DOHH2 (cell line): ENCODE results near the gene B4GALNT3.

Source experiments
- H3F3A ChIP-seq: fragments of 200-600 bp; sonication (generic), shearing (Covaris generic); 2 replicates; pipeline ENCODE4 v1.6.0; 2016; ENCODE audit warnings: antibody characterized with exemption, mild to moderate bottlenecking; ENCODE audit not compliant: control insufficient read depth, insufficient read depth
- H3K27ac ChIP-seq: fragments of 200-600 bp; sonication (generic); 2 replicates; pipeline ENCODE4 v1.5.1; 2014; ENCODE audit warnings: low read depth, mild to moderate bottlenecking, low read length, moderate library complexity
- H3K27me3 ChIP-seq: fragments of 200-600 bp; sonication (generic); 2 replicates; pipeline ENCODE4 v1.6.1; 2014; ENCODE audit warnings: mild to moderate bottlenecking, low read length, mixed read lengths; ENCODE audit not compliant: control insufficient read depth
- H3K36me3 ChIP-seq: fragments of 200-600 bp; sonication (generic); 2 replicates; pipeline ENCODE4 v1.6.1; 2014; ENCODE audit warnings: mild to moderate bottlenecking, low read length, moderate library complexity, mixed read lengths; ENCODE audit not compliant: control insufficient read depth
- H3K4me1 ChIP-seq: fragments of 200-600 bp; sonication (generic); 2 replicates; pipeline ENCODE4 v1.6.1; 2014; ENCODE audit warnings: mild to moderate bottlenecking, low read length, mixed read lengths; ENCODE audit not compliant: control insufficient read depth
- H3K4me2 ChIP-seq: fragments of 200-600 bp; sonication (generic); 2 replicates; pipeline ENCODE4 v1.6.0; 2014; ENCODE audit warnings: mild to moderate bottlenecking, low read length, moderate library complexity
- H3K4me3 ChIP-seq: fragments of 200-600 bp; sonication (generic); 2 replicates; pipeline ENCODE4 v1.5.1; 2014; ENCODE audit warnings: mild to moderate bottlenecking, low read length, mixed read lengths
- H3K79me2 ChIP-seq: fragments of 200-600 bp; sonication (generic); 2 replicates; pipeline ENCODE4 v1.6.1; 2014; ENCODE audit warnings: mild to moderate bottlenecking, low read length, mixed read lengths; ENCODE audit not compliant: control insufficient read depth
- H3K9me2 ChIP-seq: fragments of 200-600 bp; sonication (generic); replicated peaks from 2 replicates; pipeline ENCODE4 v1.6.1; 2014; ENCODE audit warnings: mild to moderate bottlenecking, low read length, mixed read lengths; ENCODE audit not compliant: control insufficient read depth
- H3K9me3 ChIP-seq: fragments of 200-600 bp; sonication (generic); 2 replicates; pipeline ENCODE4 v1.6.1; 2014; ENCODE audit warnings: antibody characterized with exemption, low read length, mixed read lengths; ENCODE audit not compliant: control insufficient read depth, insufficient read depth
- H4K20me1 ChIP-seq: fragments of 200-600 bp; sonication (generic); 2 replicates; pipeline ENCODE4 v1.6.0; 2014; ENCODE audit warnings: low read depth, mild to moderate bottlenecking, antibody characterized with exemption, low read length, moderate library complexity; ENCODE audit not compliant: control insufficient read depth, insufficient read depth
- EZH2phosphoT487 ChIP-seq: fragments of 200-600 bp; sonication (generic); IDR thresholded peaks from 2 replicates; pipeline ENCODE4 v1.6.1; 2017; ENCODE audit warnings: borderline replicate concordance, mild to moderate bottlenecking, antibody characterized with exemption, low read length, moderate library complexity, mixed read lengths
- TF ChIP-seq, protein P1 (sequence below): fragments of 200-600 bp; sonication (generic); IDR thresholded peaks from one replicate; pipeline ENCODE4 v1.5.1; 2014; ENCODE audit warnings: antibody characterized with exemption, mild to moderate bottlenecking, low read depth, low read length; ENCODE audit not compliant: poor library complexity, severe bottlenecking

The B4GALNT3 gene

DNA sequence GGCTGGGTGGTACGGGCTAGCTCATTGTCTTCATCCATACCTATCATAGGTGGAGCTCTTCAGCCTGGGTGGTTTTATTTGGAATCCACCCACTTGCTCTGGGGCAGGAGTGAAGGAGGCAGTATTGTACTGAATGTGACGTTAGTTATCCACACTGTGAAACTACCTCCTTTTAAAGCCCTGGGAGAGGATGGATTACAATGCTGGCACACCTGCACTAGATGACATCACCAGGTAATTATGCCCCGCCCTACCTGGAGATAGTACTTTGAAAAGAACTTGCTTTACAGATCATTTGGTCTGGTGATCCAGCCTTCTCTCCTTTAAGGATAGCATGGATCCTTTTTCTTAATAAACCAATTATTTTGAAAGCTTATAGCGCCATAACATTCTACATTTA is 78.0 kb downstream of the B4GALNT3 start:
- H3K27me3 ChIP-seq, result no peaks in the 10 kb centered on the region
- no peaks in the 10 kb centered on the region for H3K36me3 ChIP-seq
- H3K4me3 ChIP-seq, result no peak overlapping the region
- H3K4me1 ChIP-seq, result no peaks in the 10 kb centered on the region
- H3K9me3 ChIP-seq, result no peaks in the 10 kb centered on the region
- TF ChIP-seq EZH2phosphoT487, result no peak
- TF ChIP-seq, protein P1, sequence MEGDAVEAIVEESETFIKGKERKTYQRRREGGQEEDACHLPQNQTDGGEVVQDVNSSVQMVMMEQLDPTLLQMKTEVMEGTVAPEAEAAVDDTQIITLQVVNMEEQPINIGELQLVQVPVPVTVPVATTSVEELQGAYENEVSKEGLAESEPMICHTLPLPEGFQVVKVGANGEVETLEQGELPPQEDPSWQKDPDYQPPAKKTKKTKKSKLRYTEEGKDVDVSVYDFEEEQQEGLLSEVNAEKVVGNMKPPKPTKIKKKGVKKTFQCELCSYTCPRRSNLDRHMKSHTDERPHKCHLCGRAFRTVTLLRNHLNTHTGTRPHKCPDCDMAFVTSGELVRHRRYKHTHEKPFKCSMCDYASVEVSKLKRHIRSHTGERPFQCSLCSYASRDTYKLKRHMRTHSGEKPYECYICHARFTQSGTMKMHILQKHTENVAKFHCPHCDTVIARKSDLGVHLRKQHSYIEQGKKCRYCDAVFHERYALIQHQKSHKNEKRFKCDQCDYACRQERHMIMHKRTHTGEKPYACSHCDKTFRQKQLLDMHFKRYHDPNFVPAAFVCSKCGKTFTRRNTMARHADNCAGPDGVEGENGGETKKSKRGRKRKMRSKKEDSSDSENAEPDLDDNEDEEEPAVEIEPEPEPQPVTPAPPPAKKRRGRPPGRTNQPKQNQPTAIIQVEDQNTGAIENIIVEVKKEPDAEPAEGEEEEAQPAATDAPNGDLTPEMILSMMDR, result no peak
- no peak overlapping the region for H3K4me2 ChIP-seq
- no peak overlapping the region for H3K27ac ChIP-seq
- H3K9me2 ChIP-seq, result no peaks in the 10 kb centered on the region
- H3K79me2 ChIP-seq, result no peaks in the 10 kb centered on the region
- no peaks in the 10 kb centered on the region for H3F3A ChIP-seq
- no peaks in the 10 kb centered on the region for H4K20me1 ChIP-seq

DNA sequence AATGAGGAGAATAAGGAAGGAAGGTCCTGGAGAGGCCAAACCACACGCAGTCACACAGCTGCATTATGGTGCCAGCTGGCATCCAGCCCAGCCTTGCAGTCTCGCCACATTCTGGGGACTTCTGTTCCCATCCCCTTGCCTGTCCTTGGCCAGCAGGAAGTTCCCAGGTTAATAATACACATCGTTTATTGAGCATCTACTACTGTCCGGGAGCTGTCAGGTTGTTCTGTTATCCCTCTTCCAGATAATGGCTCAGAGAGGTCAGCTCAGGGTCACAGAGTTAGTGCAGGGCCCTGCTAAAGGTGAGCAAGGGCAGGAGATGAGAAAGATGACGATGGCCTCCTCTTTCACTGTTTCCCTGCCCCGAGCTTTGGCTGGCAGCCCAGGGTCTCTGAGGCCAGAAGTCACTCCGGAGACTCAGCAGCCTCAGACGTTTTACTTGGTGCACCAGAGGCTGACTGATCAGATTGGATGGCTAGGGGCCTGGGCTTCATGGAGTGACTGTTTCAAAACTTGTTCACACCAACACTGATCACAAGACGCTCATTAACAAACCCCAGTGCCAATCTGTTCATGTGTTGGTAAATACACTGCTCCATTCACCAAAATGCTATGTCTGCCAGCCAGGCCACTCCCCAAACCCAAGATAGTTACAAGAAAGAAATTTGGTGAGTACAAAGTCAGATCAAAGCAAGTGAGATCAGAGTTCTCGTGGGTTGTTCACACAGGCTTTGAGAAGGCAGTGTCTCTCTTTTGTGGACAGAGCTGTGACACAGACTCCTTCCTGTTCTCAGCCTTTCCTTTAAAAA is 79.2 kb downstream of the B4GALNT3 start:
- Histone ChIP-seq H3K9me2 (no peaks in the 10 kb centered on the region), H3K79me2 (no peaks in the 10 kb centered on the region), H3F3A (no peaks in the 10 kb centered on the region), H3K27me3 (no peaks in the 10 kb centered on the region), H3K4me3 (no peak overlapping the region), H3K4me1 (no peaks in the 10 kb centered on the region), H3K9me3 (no peaks in the 10 kb centered on the region), H3K4me2 (no peak overlapping the region), H4K20me1 (no peaks in the 10 kb centered on the region), H3K27ac (no peak overlapping the region), H3K36me3 (no peaks in the 10 kb centered on the region)
- TF ChIP-seq, protein P1, result no peak
- TF ChIP-seq EZH2phosphoT487, result no peak

DNA sequence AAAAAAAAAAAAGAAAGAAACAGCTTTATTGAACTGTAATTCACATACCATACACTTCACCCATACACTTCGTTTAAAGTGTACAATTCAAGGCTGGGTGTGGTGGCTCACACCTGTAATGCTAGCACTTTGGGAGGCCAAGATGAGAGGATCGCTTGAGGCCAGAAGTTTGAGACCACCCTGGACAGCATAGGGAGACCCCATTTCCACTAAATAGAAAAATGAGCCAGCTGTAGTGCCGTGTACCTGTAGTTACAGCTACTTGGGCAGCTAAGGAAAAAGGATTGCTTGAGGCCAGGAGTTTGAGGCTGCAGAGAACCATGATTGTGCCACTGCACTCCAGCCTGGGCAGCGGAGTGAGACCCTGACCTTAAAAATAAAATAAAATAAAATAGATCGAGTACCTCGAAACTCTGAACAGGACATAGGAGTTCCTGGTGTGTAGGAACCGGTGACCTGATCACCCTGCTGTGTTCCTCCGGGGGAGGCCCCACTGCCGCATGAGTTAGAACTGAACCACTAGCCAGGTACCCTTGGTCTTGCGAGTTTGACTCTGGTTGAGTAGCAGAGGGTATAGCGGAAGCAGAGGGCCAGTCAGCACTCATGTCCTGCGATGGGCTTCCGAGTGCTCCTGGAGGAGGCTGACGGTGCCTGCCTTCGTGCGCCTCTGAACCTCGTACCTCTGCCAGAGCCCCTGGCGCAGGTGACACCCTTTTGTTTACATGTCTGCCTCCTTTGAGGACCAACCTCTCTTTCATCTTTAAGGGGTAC is 80.0 kb downstream of the B4GALNT3 start:
- no peak for TF ChIP-seq EZH2phosphoT487
- TF ChIP-seq, protein P1, result no peak

More for the DNA sequence above, 80.0 kb downstream of the B4GALNT3 start:
- no peaks in the 10 kb centered on the region for H3K9me2 ChIP-seq
- no peaks in the 10 kb centered on the region for H3K27me3 ChIP-seq
- no peaks in the 10 kb centered on the region for H3K9me3 ChIP-seq
- no peak overlapping the region for H3K4me3 ChIP-seq
- no peaks in the 10 kb centered on the region for H4K20me1 ChIP-seq
- no peak overlapping the region for H3K4me2 ChIP-seq
- H3K36me3 ChIP-seq, result no peaks in the 10 kb centered on the region
- no peak overlapping the region for H3K27ac ChIP-seq
- no peaks in the 10 kb centered on the region for H3K79me2 ChIP-seq
- H3F3A ChIP-seq, result no peaks in the 10 kb centered on the region
- H3K4me1 ChIP-seq, result no peaks in the 10 kb centered on the region
